ENCODE results near the gene RABGGTB. TPM values are rescaled to one million over a fixed set of nuclear protein-coding genes. Genes with fewer than 3 reads are reported as not detected.

Gene RABGGTB
- total and polyA plus RNA-seq, 9 of the 15 experiments (the other 6 are each of a cell fraction or from before 2014, with no cell fraction given) = 148 to 354 (median 206) TPM

- TF ChIP-seq FOXO4 (CRISPR knock-in tag; IDR thresholded peaks at IDR 0.05) = no peak
- TF ChIP-seq POLR2AphosphoS5 (IDR thresholded peaks at IDR 0.05; ENCODE audit: control insufficient read depth, insufficient read depth, low read depth, low read length) = peak; percentile 100
- TF ChIP-seq TRIM28 (IDR thresholded peaks at IDR 0.05) = no peak
- TF ChIP-seq GTF2E2 (tag; IDR thresholded peaks at IDR 0.05) = peak; percentile 74
- TF ChIP-seq RREB1 (CRISPR knock-in tag; IDR thresholded peaks at IDR 0.05) = no peak
- peak in 1 of 2 experiments; percentile 95 for TF ChIP-seq NCOA2 (IDR thresholded peaks at IDR 0.05; ENCODE audit: partially characterized antibody in 2 of 2)
- TF ChIP-seq UBTF (IDR thresholded peaks at IDR 0.05; ENCODE audit: borderline replicate concordance in 1 of 2, low read depth in 2 of 2, low read length in 2 of 2) = no peak
- TF ChIP-seq MEF2D (tag; conservative IDR thresholded peaks at IDR 0.05; ENCODE audit: low read depth) = 0 out of 2 replicates have a peak, but pooled peaks have one; percentile 53
- no peak for TF ChIP-seq BRF1 (IDR thresholded peaks at IDR 0.05; ENCODE audit: borderline replicate concordance, extremely low read depth, insufficient read length)
- peak; percentile 37; the same call in 1 of the 2 replicates for TF ChIP-seq SPI1 (IDR thresholded peaks at IDR 0.05; ENCODE audit: borderline replicate concordance, low read depth, low read length)
- peak; percentile 5 for TF ChIP-seq PRDM10 (IDR thresholded peaks at IDR 0.05; ENCODE audit: partially characterized antibody)
- no peak for TF ChIP-seq FIP1L1 (IDR thresholded peaks at IDR 0.05; ENCODE audit: low read depth, low read length, poor library complexity, severe bottlenecking)
Measured at GRCh38 chr1:75785983-75786853, at the start of gene RABGGTB (continued).

Measured in K562 (cell line).